Stimulated activated naive CD4-positive, alpha-beta T cell (primary cell): Measurements from ENCODE around the gene SOS2.
"Not testable (repeated sequence)": the region's sequence is repeated elsewhere in the genome, so short reads cannot be mapped to it uniquely, and the experiment has no call there.

Experiments
- DNase-seq, 6 experiments: peaks; one replicate each; lab custom pipeline; 2025; lab: John Stamatoyannopoulos, UW

The SOS2 gene

DNA sequence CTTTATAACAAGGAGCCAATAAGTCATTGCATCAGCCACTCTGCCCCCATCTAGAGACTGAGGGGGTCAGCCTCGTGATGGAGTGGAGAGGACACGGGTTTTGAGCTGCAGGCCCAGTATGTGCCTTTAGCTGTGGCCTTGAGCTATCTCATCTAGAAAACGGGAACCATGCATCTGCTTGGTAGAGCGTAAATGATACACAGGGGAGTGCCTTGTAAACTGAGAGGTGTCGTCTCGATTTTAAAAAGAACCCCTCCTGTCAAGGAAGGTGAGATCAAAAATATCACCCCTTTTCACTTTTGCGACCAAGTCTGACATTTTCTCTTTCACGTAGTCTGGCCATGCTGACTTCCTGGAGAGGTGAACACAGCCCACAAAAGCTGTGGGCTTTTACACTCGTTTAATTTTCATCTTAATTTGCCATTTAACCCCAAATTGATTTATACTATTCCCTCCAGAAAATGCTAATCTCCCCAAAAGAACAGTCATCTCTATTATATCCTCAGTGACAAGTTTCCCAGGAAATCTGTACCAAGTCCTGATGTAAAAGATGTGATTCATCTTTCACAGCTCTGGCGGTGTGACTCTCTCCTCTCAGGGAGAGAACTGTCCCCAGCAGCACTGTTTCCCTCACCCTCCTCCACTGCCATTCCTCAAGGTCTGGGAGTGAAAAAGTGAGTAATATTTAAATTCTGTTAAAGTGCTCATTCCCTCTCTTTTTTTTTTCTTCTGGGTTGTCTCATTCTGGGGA lies 145.6 kb downstream of the SOS2 start:
- DNase-seq, result peak in 2 of 6 experiments; percentile 5 to 15

DNA sequence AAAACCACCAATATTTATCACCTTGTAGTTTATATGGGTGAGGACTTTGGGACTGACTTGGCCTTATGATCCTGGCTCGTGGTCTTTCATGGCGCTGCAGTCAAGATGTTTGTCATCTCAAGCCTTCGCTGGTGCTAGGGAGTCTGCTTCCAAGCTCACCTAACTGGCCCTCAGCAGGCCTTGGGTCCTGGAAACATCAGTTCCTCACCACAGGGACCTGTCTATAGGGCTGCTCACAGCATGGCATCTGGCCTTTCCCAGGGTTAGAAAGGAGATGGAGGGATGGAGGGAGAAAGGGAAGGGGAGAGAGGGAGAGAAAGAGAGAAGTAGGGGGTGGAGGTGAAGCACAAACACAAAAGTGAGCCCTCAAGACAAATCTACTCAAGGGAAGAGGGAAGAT lies 146.7 kb downstream of the SOS2 start:
- no peak for DNase-seq

DNA sequence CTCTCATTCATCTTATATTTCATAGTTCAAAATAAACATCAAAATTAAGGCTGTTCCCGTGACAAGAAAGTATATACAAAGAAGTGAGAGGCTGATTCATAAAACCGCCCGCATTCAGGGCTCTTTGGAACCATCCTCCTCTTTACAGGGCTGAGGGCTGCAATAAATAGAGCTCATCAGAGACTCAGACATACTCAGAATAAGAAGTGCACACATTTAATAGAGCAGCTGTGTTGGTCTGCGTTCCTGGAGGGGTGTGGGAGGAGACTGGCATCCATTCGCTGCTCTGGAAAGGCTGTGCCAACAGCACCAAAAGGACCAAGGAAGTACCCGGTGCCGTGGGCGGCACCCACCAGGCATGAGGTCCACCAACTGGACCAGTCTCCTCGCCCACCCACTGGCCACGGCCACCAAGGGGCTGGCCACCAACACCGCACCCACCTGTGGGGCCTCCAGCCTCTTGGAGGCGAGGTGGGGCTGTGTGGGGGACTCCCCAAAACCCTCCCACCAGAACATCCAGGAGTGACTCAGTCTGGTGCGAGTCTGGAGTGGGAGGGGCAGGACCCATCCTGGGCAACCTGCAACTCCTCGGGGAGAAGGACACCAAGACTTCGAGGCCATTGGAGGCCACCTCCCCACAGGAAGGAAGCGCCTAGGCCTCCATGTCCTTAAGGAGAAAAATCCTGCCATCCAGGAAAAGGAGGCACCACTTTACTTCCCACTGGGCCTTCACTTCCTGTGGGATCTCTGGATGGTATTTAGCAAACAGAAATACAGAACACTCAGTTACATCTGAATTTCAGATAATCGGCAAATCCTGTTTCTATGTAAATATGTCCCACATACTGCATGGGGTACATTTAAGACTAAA lies 147.7 kb downstream of the SOS2 start:
- DNase-seq, result peak in 2 of 6 experiments; percentile 40 to 43

DNA sequence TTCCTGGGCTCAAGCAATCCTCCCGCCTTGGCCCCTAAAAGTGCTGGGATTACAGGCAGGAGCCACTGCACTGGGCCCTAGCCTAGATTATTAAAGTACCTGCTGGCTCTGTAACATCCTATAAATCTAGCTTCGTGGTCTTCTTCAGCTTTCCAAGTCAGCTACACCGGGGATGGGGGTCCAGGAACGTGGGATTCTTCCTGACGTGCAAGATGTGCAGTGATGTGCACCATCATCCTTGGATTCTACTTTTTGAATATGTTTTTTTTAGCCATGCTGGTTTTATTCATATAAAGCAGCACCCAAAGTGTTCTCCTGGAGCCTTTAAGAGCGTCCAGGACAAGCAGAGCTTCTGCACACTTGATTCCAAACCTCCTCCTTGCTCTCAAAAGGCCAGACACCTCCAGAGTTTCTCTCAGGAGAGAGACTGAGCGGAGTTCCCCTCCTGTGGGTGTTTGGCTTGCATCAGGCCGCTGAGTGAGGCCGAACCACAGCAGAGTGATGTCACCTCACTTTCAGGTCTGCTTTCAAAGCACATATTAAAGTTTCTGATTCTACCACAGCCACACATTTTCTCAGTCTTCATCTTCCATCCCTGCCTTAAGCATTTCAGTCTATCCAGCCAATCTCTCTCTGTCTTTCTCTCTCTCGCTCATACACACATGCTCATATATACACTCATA lies 148.5 kb downstream of the SOS2 start:
- DNase-seq, result peak; percentile 60 to 87 (median 80)

DNA sequence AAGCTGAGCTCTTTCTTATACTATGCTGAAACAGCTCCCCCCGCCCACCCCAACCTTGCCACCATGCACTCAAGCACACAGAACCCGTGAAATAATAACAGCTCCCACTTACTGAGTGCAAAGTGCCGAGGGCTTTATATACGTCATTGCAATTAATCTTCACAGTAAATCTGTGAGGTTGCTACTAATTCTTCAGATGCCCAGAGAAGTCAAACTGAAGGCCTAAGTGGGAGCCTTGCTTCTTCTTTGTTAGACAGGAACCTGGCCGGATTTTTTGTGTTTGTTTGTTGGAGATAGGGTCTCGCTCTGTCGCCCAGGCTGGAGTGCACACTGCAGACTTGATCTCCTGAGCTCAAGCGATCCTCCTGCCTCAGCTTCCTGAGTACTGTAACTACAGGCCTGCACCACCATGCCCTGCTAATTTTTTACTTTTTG lies 149.1 kb downstream of the SOS2 start:
- peak; percentile 48 to 74 (median 59) for DNase-seq

DNA sequence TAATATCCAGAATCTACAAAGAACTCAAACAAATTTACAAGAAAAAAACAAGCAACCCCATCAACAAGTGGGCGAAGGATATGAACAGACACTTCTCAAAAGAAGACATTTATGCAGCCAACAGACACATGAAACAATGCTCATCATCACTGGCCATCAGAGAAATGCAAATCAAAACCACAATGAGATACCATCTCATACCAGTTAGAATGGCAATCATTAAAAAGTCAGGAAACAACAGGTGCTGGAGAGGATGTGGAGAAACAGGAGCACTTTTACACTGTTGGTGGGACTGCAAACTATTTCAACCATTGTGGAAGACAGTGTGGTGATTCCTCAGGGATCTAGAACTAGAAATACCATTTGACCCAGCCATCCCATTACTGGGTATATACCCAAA lies 152.3 kb downstream of the SOS2 start:
- not testable (repeated sequence) for DNase-seq

GRCh38 chr14:50073663-50074062 lies 157.7 kb downstream of the SOS2 start:
- not testable (repeated sequence) for DNase-seq

DNA sequence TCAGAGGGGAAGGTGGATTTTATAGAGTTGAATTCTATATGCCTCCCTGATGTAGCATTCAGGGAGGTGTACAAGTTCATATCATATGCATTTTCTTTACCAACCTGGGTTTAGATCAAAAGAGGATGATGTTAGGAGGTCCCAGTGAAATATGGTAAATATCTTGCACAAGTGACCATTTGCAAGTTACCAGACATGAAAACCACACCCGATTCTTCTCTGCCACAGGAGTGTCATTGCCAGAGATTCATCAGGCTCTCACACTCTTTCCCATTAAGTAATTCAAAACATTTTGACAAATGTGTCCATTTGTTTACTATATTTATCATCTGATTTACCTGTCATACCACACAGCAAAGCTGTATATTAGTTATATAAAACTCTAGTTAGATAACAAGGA lies 159.0 kb downstream of the SOS2 start:
- no peak for DNase-seq

DNA sequence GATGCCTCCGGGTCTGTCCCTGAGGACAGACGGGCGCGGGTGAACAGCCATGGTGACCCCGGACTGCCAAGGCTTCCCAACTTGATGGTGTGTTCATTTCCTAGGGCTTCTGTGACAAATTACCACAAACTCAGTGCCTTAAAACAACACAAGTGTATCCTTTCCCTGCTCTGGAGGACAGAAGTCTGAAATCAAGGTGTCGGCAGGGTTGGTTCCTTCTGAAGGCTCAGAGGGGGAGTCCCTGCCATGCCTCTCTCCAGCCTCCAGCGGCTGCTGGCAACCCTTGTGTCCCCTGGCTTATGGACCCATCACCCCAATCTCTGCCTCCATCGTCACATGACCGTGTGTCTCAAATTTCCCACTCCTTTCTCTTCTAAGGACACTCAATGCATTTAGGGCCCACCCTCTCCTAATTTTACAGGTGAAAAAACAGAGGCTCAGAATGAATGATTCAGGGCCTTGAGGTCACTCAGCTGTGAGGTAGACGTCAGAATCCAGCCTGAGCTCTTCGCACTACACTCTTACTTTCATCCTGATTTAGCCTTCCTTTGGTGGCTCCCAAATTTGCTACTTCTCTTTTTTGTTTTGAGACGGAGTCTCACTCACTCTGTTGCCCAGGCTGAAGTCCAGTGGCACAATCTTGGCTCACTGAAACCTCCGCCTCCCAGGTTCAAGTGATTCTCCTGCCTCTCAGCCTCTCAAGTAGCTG lies 160.4 kb downstream of the SOS2 start:
- DNase-seq, result no peak

DNA sequence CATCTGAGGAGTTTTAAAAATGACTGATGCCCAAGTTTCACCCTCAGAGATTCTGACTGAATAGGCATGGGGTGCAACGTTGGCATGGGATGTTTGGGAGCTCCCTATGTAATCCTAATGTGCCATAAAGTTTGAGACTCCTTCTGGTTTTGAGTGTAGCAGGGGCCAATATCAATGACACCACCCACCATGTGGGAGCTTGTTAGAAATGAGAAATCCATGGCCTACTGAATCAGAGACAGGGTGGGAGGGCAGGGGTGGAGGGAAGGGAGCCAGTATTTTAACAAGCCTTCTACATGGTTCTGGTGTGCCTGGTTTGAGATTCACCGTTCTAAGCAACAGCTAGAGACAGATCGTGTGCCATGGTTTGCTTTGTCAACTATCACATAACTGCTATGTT lies 161.1 kb downstream of the SOS2 start:
- no peak for DNase-seq

GRCh38 chr14:50069325-50069724 lies 162.1 kb downstream of the SOS2 start:
- no peak for DNase-seq

- no peak for DNase-seq
These were observed 162.9 kb downstream of the SOS2 start for GRCh38 chr14:50068496-50068895.

DNA sequence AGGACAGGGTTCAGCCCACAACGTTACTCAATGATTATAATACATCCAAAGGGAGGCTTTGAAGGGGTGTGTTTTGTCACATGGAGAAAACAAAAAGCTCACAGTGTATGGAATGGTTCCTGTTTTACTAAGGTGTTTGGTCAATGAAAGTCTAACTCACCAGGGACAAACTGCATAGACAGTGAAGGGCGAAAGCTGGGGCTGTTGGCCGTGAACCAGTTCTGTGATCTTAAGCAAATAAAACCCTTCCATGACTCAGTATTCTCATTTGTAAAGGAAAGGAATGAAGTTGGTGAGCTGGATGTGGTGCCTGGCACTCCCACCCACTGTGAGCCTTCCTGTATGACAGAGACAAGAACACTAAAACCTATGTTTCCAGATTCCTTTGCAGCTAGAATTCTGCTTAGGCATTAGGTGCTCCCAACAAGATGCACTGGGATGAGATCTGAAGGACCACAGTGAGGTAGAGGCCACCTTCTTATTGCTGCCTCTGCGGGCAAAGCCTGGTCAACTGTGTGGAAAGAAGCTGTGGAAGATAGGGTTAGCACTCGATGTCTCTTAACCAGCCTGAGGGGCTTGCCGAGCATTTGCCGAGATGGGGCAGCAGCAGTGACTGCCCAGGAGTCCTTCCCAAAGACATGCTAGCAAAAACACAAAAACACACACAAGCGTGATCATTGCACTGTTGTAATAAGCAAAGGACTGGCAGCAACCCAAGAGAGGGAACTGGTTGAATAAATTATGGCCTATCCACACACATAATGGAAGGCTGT lies 163.5 kb downstream of the SOS2 start:
- DNase-seq, result no peak
